Immature natural killer cell (primary cell): ENCODE measurements around the gene CBR4. TPM values are rescaled to one million over a fixed set of nuclear protein-coding genes. Genes with fewer than 3 reads are reported as not detected.

Experiments
- DNase-seq, 3 donors: peaks; one replicate each; pipeline ENCODE4 v3.0.0; 2022; ENCODE audit warnings: mixed read lengths in 1 of 3
- H3K27ac Mint-ChIP-seq, 6 donors: one replicate each; pipeline ENCODE4 v1.8.0; 2020; ENCODE audit warnings: mixed read lengths in 6 of 6, mild to moderate bottlenecking in 5 of 6, inconsistent platforms in 4 of 6, moderate library complexity in 3 of 6
- H3K27me3 Mint-ChIP-seq, 3 donors: one replicate each; pipeline ENCODE4 v1.8.0; 2020 to 2021; ENCODE audit warnings: low read depth in 3 of 3, mild to moderate bottlenecking in 3 of 3, mixed read lengths in 3 of 3, moderate library complexity in 3 of 3, inconsistent platforms in 1 of 3
- H3K36me3 Mint-ChIP-seq, 3 donors: one replicate each; pipeline ENCODE4 v1.8.0; 2020; ENCODE audit warnings: mixed read lengths in 3 of 3, inconsistent platforms in 2 of 3, mild to moderate bottlenecking in 2 of 3
- H3K4me1 Mint-ChIP-seq, 2 donors: one replicate each; pipeline ENCODE4 v1.8.0; 2020; ENCODE audit warnings: inconsistent platforms in 2 of 2, mild to moderate bottlenecking in 2 of 2, mixed read lengths in 2 of 2, moderate library complexity in 1 of 2
- H3K4me3 Mint-ChIP-seq, 5 donors: one replicate each; pipeline ENCODE4 v1.8.0; 2020; ENCODE audit warnings: mild to moderate bottlenecking in 5 of 5, mixed read lengths in 5 of 5, inconsistent platforms in 3 of 5, moderate library complexity in 3 of 5
- H3K9me3 Mint-ChIP-seq, 6 donors: one replicate each; pipeline ENCODE4 v1.8.0; 2020; ENCODE audit warnings: mild to moderate bottlenecking in 6 of 6, mixed read lengths in 6 of 6, inconsistent platforms in 4 of 6, moderate library complexity in 3 of 6
- polyA plus RNA-seq, 3 donors: library from polyadenylated mRNA; unstranded; fragments of 300-500 nt; fragmentation: Illumina TruSeq; gene quantifications; one replicate each; pipeline ENCODE4 v1.2.3, GENCODE V29; 2021

Gene CBR4
- polyA plus RNA-seq = 10 to 100 TPM in 1 of 3 donors, 1 to 10 TPM in 2; 2.3 to 11.5 (median 7.6) TPM

DNA sequence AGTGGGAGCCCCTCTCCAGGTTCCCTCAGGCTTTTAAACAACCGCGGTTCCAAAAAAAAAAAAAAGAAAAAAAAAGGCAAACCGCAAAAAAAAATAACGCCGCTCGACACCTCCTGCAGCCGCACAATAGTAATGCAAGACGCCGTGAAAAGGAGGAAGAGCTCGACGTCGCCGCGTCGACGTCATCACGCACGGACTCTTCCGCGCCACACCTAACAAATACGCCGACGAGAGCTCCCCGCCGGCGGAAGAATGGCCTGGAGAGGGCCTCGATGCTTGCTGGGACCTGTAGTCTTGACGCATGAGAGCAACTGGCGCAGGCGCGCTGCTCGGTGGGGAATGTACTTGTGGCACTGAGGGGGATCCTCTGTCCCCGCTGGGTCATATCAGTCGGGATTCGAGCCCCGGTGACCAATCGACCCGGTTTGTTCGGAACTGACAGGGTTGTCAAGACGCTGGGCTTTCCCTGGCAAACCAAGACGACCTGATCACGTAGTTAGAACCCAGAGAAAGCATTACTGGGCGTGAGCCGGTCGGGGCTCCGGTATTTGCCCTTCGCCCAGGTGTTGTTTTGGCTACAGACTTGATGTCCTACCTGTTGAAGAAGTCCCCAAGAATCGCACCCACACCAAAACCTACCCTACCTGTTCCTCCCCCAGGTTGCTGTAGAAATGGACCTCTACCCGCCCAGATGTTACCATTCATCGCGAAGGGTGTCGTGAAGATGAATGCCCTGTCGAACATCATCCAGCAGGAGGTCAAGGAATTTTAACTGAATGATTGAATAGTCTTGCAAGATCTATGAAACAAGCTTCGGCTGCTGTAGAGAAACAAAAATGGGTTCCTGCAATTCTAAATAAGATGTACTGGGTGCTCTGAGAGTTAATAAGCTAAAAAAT, at the start of gene CBR4:
Gene CBR4 (minus strand): TSS at position 131 of the 899 bp plus-strand sequence. CDS start 166 bp downstream, outside the sequence.
- Mint-ChIP-seq H3K4me3 (peak within 1 kb of the TSS; percentile 95 to 99 (median 97)), H3K27me3 (peaks cover 16 to 29% (median 25%) of the 10 kb centered on the region in 3 donors), H3K27ac (peak within 1 kb of the TSS; percentile 97 to 99 (median 98)), H3K36me3 (peaks cover 4 to 5% (median 4%) of the 10 kb centered on the region in 3 donors), H3K4me1 (peaks cover 56 to 71% of the 10 kb centered on the region in 2 donors), H3K9me3 (no peaks in the 10 kb centered on the region)
- DNase-seq = peak; percentile 93 to 95 (median 95)

DNA sequence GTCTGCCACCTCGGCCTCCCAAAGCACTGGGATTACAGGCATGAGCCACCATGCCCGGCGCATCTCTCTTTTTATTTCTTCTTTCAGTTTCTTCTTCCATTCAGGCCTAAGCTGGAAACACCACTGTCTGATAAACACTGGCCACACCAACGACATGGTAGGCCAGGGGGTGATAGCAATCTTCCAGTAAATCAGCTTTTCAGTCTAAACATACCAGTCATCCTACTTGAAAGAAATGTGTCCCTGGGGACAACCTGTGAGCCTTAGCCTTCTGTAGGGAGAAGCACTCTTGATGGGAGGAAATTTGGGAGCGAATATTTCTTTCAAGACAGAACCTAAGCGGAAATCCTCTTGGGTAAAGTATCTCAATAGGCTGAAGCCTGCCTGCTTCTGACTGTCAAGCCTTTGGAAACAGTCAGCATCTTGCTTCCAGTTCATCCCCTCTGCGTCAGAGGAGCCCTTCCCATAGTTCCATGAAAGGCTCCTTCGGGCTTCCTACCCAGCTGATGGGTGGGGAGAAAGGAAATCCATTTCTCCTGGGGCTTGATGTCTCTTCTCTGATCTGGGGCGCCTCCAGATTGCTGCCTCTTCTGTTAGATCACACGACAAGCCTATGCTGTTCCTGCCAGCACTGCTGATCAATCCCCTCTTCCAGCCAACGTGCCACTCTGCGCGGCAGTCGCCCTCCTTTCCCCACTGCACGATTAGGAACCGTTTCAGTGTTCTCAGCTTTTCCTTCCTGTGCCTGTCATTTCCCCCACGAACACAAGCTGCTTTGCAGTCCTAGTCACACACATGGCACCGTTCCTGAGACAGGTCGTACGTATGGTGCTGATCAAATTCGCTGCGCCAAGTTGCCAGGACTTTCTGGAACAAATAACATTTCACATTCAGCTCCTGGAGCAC, 49.5 kb upstream of the CBR4 start:
- peak overlapping the region in 1 of 5 donors; percentile 9 for H3K4me3 Mint-ChIP-seq
- H3K9me3 Mint-ChIP-seq = no peaks in the 10 kb centered on the region
- H3K27ac Mint-ChIP-seq = no peak overlapping the region
- peaks cover 8 to 11% of the 10 kb centered on the region in 2 donors for H3K4me1 Mint-ChIP-seq
- peaks cover 2 to 7% (median 3%) of the 10 kb centered on the region in 3 donors for H3K27me3 Mint-ChIP-seq
- H3K36me3 Mint-ChIP-seq = no peaks in the 10 kb centered on the region
- DNase-seq = no peak

DNA sequence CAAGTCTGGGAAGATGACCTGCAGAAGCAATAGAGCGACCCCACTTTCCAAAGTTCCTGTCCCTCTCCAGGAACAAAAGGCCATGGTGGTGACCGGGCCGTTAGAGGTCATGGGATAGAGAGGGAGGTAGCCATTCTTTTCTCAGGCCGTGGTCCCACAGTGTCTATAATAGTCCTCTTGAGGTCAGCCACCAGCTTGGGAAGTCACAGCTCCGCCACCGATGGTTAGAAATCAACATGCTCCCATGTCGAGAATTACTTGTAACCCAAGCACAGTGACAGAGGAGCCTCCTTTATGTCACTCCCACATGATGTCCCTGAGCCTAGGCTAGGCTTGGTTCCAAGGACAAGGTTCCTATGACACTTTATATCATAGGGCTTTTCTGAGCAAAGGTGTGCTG, 48.3 kb upstream of the CBR4 start:
- no peak overlapping the region for H3K4me3 Mint-ChIP-seq
- H3K27me3 Mint-ChIP-seq = peaks cover 2 to 7% (median 3%) of the 10 kb centered on the region in 3 donors
- peaks cover 8 to 9% of the 10 kb centered on the region in 2 donors for H3K4me1 Mint-ChIP-seq
- H3K9me3 Mint-ChIP-seq = no peaks in the 10 kb centered on the region
- no peak for DNase-seq
- H3K27ac Mint-ChIP-seq = no peak overlapping the region
- H3K36me3 Mint-ChIP-seq = no peaks in the 10 kb centered on the region

DNA sequence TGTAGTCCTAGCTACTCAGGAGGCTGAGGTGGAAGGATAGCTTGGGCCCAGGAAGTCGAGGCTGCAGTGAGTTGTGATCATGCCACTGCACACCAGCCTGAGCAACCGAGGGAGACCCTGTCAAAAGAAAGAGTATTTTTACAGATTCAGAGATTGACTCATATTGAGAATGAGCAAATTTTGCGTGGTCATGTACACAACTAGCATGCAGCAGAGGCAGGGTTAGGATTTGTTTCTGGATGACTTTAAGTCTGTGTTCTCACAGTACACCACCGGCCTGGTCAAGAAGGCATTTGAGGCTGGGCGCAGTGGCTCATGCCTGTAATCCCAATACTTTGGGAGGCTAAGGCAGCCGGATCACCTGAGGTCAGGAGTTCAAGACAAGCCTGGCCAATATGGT, 44.8 kb upstream of the CBR4 start:
- Mint-ChIP-seq H3K4me3 (no peak overlapping the region), H3K27ac (peak overlapping the region in 1 of 6 donors; percentile 32), H3K36me3 (peaks cover 0 to 4% (median 0%) of the 10 kb centered on the region in 3 donors), H3K27me3 (peaks cover 2 to 3% (median 2%) of the 10 kb centered on the region in 3 donors), H3K4me1 (no peaks in the 10 kb centered on the region), H3K9me3 (no peaks in the 10 kb centered on the region)
- DNase-seq = no peak

DNA sequence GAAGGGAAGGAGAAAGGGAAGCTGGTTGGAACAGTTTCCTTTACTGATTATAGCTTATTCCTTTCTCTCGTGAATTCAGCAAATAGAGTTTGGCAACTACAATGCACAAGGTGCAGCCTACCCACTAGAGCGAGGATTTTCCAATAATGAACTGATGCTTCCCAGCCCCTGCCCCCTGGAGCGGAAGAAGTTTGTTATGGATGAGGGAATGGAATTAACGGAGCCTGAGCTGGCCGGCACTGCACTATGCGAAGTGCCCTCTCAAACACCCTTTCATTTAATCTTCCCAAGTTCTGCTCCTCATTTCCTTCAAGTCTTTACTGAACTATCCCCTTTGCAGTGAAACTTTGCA, 42.5 kb upstream of the CBR4 start:
- H3K9me3 Mint-ChIP-seq = no peaks in the 10 kb centered on the region
- H3K36me3 Mint-ChIP-seq = peaks cover 0 to 4% (median 0%) of the 10 kb centered on the region in 3 donors
- H3K4me1 Mint-ChIP-seq = no peaks in the 10 kb centered on the region
- peaks cover 0 to 2% (median 1%) of the 10 kb centered on the region in 3 donors for H3K27me3 Mint-ChIP-seq
- no peak for DNase-seq
- no peak overlapping the region for H3K4me3 Mint-ChIP-seq
- H3K27ac Mint-ChIP-seq = no peak overlapping the region

DNA sequence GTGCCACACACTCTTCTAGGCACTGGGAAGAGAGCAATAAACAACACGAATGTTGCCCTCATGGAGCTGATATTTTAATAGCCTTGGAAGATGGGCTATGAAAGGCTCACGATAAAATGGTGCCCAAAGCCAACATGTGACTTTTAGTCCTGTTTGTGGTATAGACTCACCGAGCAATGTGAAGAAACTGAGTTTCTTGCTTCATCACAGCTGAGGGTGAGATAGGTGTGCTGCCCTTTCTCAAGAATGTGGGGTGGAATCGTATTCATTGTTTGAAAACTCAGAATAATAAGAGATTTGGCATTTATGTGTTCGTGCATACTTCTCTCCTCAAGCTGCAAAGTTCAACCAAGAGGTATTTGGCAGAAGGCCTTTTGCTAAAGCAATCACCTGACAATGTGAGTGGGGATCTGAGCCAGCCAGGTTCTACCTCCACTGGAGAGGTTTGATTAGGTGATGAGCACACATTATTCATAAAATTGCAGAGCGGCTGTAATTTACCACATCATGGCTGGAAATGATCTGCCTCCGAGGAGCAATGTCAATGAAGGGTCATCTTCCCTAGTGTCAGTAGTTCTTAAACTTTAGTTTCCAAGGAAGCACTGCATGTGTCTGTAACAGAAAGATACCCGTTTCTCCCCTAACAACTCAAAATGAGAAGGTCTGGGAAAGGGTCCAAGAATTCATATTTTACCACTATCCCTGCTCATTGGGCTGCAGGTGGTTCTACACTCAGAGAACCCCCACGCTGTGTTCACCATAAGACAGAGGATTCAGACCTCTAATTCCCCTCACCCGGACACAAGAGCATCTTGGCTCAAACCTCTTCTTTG, 41.9 kb upstream of the CBR4 start:
- H3K4me3 Mint-ChIP-seq = no peak overlapping the region
- DNase-seq = no peak
- H3K36me3 Mint-ChIP-seq = peaks cover 0 to 4% (median 0%) of the 10 kb centered on the region in 3 donors
- peaks cover 0 to 2% (median 1%) of the 10 kb centered on the region in 3 donors for H3K27me3 Mint-ChIP-seq
- no peak overlapping the region for H3K27ac Mint-ChIP-seq
- no peaks in the 10 kb centered on the region for H3K9me3 Mint-ChIP-seq
- no peaks in the 10 kb centered on the region for H3K4me1 Mint-ChIP-seq

DNA sequence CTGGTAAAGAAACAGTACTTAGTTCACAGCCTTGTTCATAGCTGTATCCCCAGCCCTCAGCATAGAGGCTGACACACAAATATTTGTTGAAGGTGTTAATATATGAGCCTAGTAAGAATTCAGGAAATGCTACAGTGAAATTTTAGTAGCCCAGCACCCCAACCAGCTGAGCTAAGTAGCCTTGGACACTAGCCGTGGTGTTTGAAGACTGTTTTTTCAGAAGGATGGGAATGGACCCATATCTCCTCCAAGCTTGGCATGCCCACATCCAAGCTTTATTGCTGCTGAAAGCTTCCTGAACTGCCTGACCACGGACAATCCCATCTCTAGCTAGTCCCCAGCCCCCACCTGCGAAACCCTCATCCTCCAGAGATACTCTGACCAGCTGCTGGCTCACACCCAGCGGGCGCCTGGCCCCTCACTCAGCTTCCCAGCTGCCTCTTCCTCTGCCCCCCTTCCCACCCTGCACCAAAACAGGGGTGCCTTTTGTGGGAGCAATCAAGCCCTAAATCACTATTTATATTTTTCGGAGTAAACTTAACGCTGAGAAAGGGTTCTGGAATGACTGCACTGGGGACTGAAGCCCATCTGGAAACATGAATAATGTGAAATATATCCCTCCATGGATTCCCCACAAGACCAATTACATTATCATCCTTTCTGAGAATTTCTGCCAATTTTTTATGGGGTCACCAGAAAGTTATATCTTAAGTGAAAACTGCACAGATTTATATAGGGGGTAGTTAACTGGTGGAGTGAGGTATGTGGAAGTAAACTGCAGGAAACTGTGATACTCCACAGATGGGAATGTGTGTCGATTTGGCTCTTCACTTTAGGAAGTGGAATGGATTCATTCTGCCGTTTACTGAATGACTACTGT, 41.1 kb upstream of the CBR4 start:
- Mint-ChIP-seq H3K36me3 (peaks cover 0 to 4% (median 0%) of the 10 kb centered on the region in 3 donors), H3K9me3 (no peaks in the 10 kb centered on the region), H3K4me1 (no peaks in the 10 kb centered on the region), H3K27me3 (peaks cover 0 to 2% (median 1%) of the 10 kb centered on the region in 3 donors), H3K27ac (no peak overlapping the region), H3K4me3 (no peak overlapping the region)
- DNase-seq = no peak

GRCh38 chr4:169050284-169050683, 40.2 kb upstream of the CBR4 start:
- H3K4me3 Mint-ChIP-seq = no peak overlapping the region
- no peak overlapping the region for H3K27ac Mint-ChIP-seq
- H3K36me3 Mint-ChIP-seq = peaks cover 0 to 4% (median 0%) of the 10 kb centered on the region in 3 donors
- no peaks in the 10 kb centered on the region for H3K9me3 Mint-ChIP-seq
- H3K27me3 Mint-ChIP-seq = peaks cover 0 to 2% (median 1%) of the 10 kb centered on the region in 3 donors
- DNase-seq = no peak
- no peaks in the 10 kb centered on the region for H3K4me1 Mint-ChIP-seq

GRCh38 chr4:169048868-169049414, 38.9 kb upstream of the CBR4 start:
- Mint-ChIP-seq H3K4me3 (no peak overlapping the region), H3K4me1 (no peaks in the 10 kb centered on the region), H3K27ac (no peak overlapping the region), H3K9me3 (no peaks in the 10 kb centered on the region), H3K36me3 (peaks cover 0 to 4% (median 0%) of the 10 kb centered on the region in 3 donors), H3K27me3 (peaks cover 0 to 1% (median 0%) of the 10 kb centered on the region in 3 donors)
- DNase-seq = no peak

DNA sequence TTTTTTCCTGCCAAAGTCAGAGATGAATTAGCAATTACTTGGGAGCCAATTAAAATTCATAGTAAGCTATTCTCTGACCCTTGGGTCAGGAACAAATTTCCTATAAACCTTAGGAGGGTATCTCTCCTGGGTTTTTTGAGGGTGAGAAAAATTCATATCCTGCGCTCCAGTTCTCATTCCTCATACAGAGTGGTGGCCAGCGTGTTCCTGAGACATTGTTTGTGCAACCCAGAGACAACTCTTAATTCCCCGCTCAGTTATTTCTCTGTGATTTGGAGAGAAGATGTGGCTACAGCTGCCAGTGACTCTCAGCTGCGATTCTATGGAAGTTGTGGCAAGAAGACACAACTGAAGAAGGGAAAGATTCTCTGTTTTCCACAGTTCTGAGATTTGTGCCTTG, 37.9 kb upstream of the CBR4 start:
- DNase-seq = no peak
- Mint-ChIP-seq H3K9me3 (no peaks in the 10 kb centered on the region), H3K27ac (no peak overlapping the region), H3K4me3 (no peak overlapping the region), H3K4me1 (no peaks in the 10 kb centered on the region), H3K27me3 (peaks cover 0 to 1% (median 0%) of the 10 kb centered on the region in 3 donors), H3K36me3 (peaks cover 0 to 1% (median 0%) of the 10 kb centered on the region in 3 donors)

- Mint-ChIP-seq H3K4me1 (no peaks in the 10 kb centered on the region), H3K4me3 (no peak overlapping the region), H3K27ac (no peak overlapping the region), H3K27me3 (peaks cover 0 to 3% (median 0%) of the 10 kb centered on the region in 3 donors), H3K9me3 (no peaks in the 10 kb centered on the region), H3K36me3 (no peaks in the 10 kb centered on the region)
- no peak for DNase-seq
Observed at GRCh38 chr4:169045862-169046584, 36.0 kb upstream of the CBR4 start.
